Peyer's patch (tissue), 4 donors: Measurements from ENCODE around the gene RBMS1. TPM values are rescaled to one million over a fixed set of nuclear protein-coding genes. Genes with fewer than 3 reads are reported as not detected.

Source experiments
- DNase-seq, 3 donors: peaks; one replicate each; pipeline ENCODE4 v3.0.0-alpha.2; 2017 to 2019
- H3K27ac ChIP-seq, 4 donors: fragments of 200-600 bp; sonication (generic); one replicate each; pipeline ENCODE4 v1.5.1; 2016 to 2019
- H3K27me3 ChIP-seq, 2 donors: fragments of 200-600 bp; sonication (generic); one replicate each; pipeline ENCODE4 v1.5.1; 2019
- H3K36me3 ChIP-seq, 3 donors: fragments of 200-600 bp; sonication (generic); one replicate each; pipeline ENCODE4 v1.5.1; 2016 to 2019
- H3K4me1 ChIP-seq, 4 donors: fragments of 200-600 bp; sonication (generic); one replicate each; pipeline ENCODE4 v1.5.1; 2016 to 2019
- H3K4me3 ChIP-seq, 4 donors: fragments of 200-600 bp; sonication (generic); 1 replicate in 3 of 4; 2 replicates in 1 of 4; pipeline ENCODE4 v1.5.1; 2016 to 2019; ENCODE audit warnings: mild to moderate bottlenecking in 1 of 4
- H3K9me3 ChIP-seq, 4 donors: fragments of 200-600 bp; sonication (generic); one replicate each; pipeline ENCODE4 v1.5.1; 2016 to 2019; ENCODE audit warnings: mild to moderate bottlenecking in 1 of 4
- CTCF ChIP-seq, 6 experiments: fragments of 450-650 bp in 4 of 6; fragments of 200-600 bp in 2 of 6; sonication (generic) in 1 of 6; IDR thresholded peaks; one replicate each; pipeline ENCODE4 v1.5.1; 2017 to 2019; ENCODE audit warnings: antibody characterized with exemption in 6 of 6, mild to moderate bottlenecking in 3 of 6, moderate library complexity in 1 of 6
- POLR2A ChIP-seq, 2 donors: fragments of 450-650 bp; IDR thresholded peaks; one replicate each; pipeline ENCODE4 v1.5.1; 2017; ENCODE audit warnings: antibody characterized with exemption in 2 of 2, mild to moderate bottlenecking in 2 of 2, moderate library complexity in 2 of 2
- total RNA-seq, 4 donors: library from RNA; depleted of rRNA; stranded (reverse); fragments of >200 nt; gene quantifications; one replicate each; pipeline ENCODE4 v1.1.0, GENCODE V29; 2016

Gene RBMS1
- total RNA-seq, 4 donors from 2014 or later, result 10.5 to 41.3 (median 18.5) TPM

DNA sequence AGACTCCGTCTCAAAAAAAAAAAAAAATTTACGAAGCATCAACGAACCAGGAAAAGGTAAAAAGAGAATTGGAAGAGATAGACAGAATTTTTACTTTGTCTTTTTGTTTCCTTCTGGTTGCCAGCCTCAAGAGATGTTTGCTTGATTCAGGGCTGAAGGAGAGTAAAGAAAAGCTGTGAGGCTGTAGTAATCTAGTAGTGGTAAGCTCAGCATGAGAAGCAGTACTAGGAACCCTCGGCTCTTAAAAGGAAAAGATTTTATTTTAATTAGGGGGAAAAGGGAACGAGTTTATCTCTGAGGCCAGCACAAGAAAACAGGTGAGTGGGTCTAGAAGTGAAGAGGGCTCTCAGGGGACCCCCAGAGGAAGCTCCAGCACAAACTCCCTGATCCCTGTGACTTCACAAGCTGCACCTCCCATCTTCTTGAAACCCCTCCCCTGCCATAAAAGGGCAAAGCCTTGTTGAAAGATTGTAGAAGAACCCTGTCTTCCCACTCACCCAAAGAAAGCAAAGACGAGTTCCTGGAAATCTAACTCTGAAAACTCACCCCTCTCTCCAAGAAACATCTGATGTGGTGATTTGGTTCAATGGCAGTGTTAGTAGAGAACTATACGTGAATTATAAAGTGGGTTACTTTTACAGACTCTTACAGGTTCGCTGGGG, 8.6 kb downstream of the RBMS1 start:
- H3K4me1 ChIP-seq, result no peaks in the 10 kb centered on the region
- H3K9me3 ChIP-seq, result no peaks in the 10 kb centered on the region
- TF ChIP-seq CTCF (IDR thresholded peaks at IDR 0.05) (no peak), POLR2A (IDR thresholded peaks at IDR 0.05) (no peak)
- H3K36me3 ChIP-seq, result no peaks in the 10 kb centered on the region
- H3K4me3 ChIP-seq, result no peak overlapping the region
- H3K27ac ChIP-seq, result peak overlapping the region; percentile 10 to 44 (median 22)
- no peak for DNase-seq
- H3K27me3 ChIP-seq, result no peaks in the 10 kb centered on the region

- Histone ChIP-seq H3K27ac (peak overlapping the region; percentile 19 to 40 (median 30)), H3K27me3 (no peaks in the 10 kb centered on the region), H3K9me3 (no peaks in the 10 kb centered on the region), H3K4me3 (no peak overlapping the region), H3K36me3 (no peaks in the 10 kb centered on the region), H3K4me1 (no peaks in the 10 kb centered on the region)
- TF ChIP-seq CTCF (IDR thresholded peaks at IDR 0.05) (no peak), POLR2A (IDR thresholded peaks at IDR 0.05) (peak in 1 of 2 donors; percentile 25)
- DNase-seq, result peak in 1 of 3 donors; percentile 70
Measured at GRCh38 chr2:160482673-160483072, 10.9 kb downstream of the RBMS1 start.

DNA sequence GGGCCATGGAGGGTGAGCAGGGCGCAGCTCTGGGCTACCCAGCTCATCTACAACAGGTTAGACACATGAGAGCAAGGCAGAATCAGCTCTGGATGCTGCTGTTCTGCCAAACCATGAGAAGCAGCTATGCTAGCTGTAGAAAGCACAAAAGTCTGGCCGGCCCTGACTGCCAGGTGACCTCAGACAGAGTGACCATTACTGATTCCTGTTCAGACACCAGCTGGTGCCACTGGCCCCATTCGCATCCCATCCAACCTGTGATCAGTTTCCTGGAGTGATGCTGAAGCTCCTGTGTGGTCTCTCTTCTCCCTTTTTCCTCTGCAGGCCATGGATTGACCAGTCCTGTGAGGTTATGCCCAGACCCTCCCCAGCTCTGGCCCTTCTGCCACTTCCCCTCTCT, 14.3 kb downstream of the RBMS1 start:
- Histone ChIP-seq H3K4me1 (no peaks in the 10 kb centered on the region), H3K27me3 (no peaks in the 10 kb centered on the region), H3K27ac (no peak overlapping the region), H3K4me3 (no peak overlapping the region), H3K9me3 (no peaks in the 10 kb centered on the region), H3K36me3 (no peaks in the 10 kb centered on the region)
- TF ChIP-seq POLR2A (IDR thresholded peaks at IDR 0.05) (no peak), CTCF (IDR thresholded peaks at IDR 0.05) (no peak)
- no peak for DNase-seq

- Histone ChIP-seq H3K27me3 (no peaks in the 10 kb centered on the region), H3K4me1 (no peaks in the 10 kb centered on the region), H3K9me3 (no peaks in the 10 kb centered on the region), H3K27ac (no peak overlapping the region), H3K4me3 (no peak overlapping the region), H3K36me3 (no peaks in the 10 kb centered on the region)
- TF ChIP-seq POLR2A (IDR thresholded peaks at IDR 0.05), result no peak
- TF ChIP-seq CTCF (IDR thresholded peaks at IDR 0.05), result no peak
- DNase-seq, result no peak
Measured at GRCh38 chr2:160478660-160479059, 14.9 kb downstream of the RBMS1 start.

- Histone ChIP-seq H3K27ac (no peak overlapping the region), H3K9me3 (no peaks in the 10 kb centered on the region), H3K27me3 (no peaks in the 10 kb centered on the region), H3K36me3 (no peaks in the 10 kb centered on the region), H3K4me1 (no peaks in the 10 kb centered on the region), H3K4me3 (no peak overlapping the region)
- no peak for TF ChIP-seq CTCF (IDR thresholded peaks at IDR 0.05)
- TF ChIP-seq POLR2A (IDR thresholded peaks at IDR 0.05), result no peak
- no peak for DNase-seq
Measured at GRCh38 chr2:160477032-160477431, 16.6 kb downstream of the RBMS1 start.
